ENCODE measurements around the gene PI16. TPM values are rescaled to one million over a fixed set of nuclear protein-coding genes. Genes with fewer than 3 reads are reported as not detected.

Gene PI16
- total and polyA plus RNA-seq, 7 donors, result 0.85 to 50.7 (median 2.9) TPM

DNA sequence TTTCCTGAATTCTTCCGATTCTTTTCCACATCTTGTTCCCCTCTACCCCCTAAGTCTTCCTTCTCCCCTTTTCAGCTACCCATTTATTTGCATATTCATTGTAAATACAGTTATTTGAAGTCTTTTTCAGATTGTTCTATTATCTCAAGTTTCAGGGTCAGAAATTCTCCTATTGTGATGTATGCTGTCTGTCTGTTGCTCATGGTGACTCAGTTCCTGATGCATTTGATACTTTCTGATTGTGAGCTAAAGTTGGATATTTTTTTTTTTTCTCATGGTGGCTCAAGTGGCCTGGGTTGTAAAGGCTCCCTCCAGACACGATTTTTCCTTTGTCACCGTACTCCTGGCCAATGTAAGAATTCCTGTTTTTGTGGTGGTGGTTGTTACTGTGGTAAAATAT, 4.9 kb upstream of the PI16 start:
- intact Hi-C loops (cut with DNase I), result no loop called here
- H3K27me3 ChIP-seq, result no peaks in the 10 kb centered on the region
- no peak for TF ChIP-seq EP300 (IDR thresholded peaks at IDR 0.05)
- TF ChIP-seq, protein P1, sequence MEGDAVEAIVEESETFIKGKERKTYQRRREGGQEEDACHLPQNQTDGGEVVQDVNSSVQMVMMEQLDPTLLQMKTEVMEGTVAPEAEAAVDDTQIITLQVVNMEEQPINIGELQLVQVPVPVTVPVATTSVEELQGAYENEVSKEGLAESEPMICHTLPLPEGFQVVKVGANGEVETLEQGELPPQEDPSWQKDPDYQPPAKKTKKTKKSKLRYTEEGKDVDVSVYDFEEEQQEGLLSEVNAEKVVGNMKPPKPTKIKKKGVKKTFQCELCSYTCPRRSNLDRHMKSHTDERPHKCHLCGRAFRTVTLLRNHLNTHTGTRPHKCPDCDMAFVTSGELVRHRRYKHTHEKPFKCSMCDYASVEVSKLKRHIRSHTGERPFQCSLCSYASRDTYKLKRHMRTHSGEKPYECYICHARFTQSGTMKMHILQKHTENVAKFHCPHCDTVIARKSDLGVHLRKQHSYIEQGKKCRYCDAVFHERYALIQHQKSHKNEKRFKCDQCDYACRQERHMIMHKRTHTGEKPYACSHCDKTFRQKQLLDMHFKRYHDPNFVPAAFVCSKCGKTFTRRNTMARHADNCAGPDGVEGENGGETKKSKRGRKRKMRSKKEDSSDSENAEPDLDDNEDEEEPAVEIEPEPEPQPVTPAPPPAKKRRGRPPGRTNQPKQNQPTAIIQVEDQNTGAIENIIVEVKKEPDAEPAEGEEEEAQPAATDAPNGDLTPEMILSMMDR (IDR thresholded peaks at IDR 0.05), result no peak
- no peak for TF ChIP-seq POLR2AphosphoS5 (IDR thresholded peaks at IDR 0.05)
- TF ChIP-seq POLR2A (IDR thresholded peaks at IDR 0.05), result no peak
- H3K9me3 ChIP-seq, result no peaks in the 10 kb centered on the region
- 88 to 89% methylated on average over 3 of the region's 3 CpGs for WGBS, 2 donors
- no peak overlapping the region for H3K4me3 ChIP-seq
- DNase-seq, result no peak
- H3K27ac ChIP-seq, result no peak overlapping the region
- no peaks in the 10 kb centered on the region for H3K4me1 ChIP-seq
- no peaks in the 10 kb centered on the region for H3K36me3 ChIP-seq

DNA sequence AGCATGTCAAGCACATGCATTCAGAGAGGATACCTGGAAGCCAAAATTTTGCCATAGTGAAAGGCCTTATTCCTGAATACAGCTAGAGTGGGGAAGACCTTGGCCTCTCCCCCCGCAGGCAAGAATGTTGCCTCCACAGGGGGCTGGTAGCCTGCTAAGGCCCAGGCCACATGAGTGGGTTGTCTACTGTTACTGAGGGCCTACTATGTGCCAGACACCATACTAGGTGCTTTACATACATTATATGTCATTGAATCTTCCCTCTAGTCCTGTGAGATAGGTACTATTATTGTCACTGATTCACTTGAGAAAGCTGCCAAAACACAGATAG, 642 bp upstream of the PI16 start:
- H3K27me3 ChIP-seq, result no peaks in the 10 kb centered on the region
- no peak overlapping the region for H3K27ac ChIP-seq
- DNase-seq, result no peak
- no peak overlapping the region for H3K4me3 ChIP-seq
- H3K4me1 ChIP-seq, result no peaks in the 10 kb centered on the region
- TF ChIP-seq EP300 (IDR thresholded peaks at IDR 0.05) (no peak), POLR2A (IDR thresholded peaks at IDR 0.05) (no peak), POLR2AphosphoS5 (IDR thresholded peaks at IDR 0.05) (no peak)
- TF ChIP-seq, protein P1 (IDR thresholded peaks at IDR 0.05), result no peak
- no peaks in the 10 kb centered on the region for H3K36me3 ChIP-seq
- intact Hi-C loops (cut with DNase I), result no loop called here
- 88 to 90% methylated on average over 1 of the region's 1 CpG for WGBS, 2 donors
- H3K9me3 ChIP-seq, result no peaks in the 10 kb centered on the region

DNA sequence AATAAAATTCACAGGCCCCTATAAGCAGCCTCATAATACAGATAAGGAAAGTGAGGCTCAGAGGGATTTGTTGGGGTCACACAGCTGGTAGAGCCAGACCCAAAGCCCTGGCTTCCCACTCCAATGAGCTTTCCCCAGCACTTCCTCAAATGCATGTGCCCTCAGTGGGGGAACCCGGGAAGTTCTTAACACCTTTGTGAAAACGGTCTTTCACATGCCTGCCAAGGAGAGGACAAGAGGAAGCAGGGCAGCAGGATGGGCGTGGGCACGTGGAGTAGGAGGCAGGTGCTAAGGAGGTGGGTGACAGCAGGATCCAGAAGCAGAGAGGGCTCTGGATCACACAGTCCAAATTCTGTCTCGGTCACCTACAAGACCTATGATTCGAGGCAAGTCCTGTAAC, 598 bp downstream of the PI16 start:
- no peak for DNase-seq
- Histone ChIP-seq H3K9me3 (no peaks in the 10 kb centered on the region), H3K4me3 (no peak overlapping the region), H3K27me3 (no peaks in the 10 kb centered on the region), H3K27ac (no peak overlapping the region), H3K36me3 (no peaks in the 10 kb centered on the region), H3K4me1 (no peaks in the 10 kb centered on the region)
- intact Hi-C loops (cut with DNase I), result no loop called here
- TF ChIP-seq POLR2A (IDR thresholded peaks at IDR 0.05), result no peak
- no peak for TF ChIP-seq POLR2AphosphoS5 (IDR thresholded peaks at IDR 0.05)
- no peak for TF ChIP-seq EP300 (IDR thresholded peaks at IDR 0.05)
- TF ChIP-seq, protein P1 (IDR thresholded peaks at IDR 0.05), result no peak
- WGBS, 2 donors, result 35 to 38% methylated on average over 6 of the region's 6 CpGs

DNA sequence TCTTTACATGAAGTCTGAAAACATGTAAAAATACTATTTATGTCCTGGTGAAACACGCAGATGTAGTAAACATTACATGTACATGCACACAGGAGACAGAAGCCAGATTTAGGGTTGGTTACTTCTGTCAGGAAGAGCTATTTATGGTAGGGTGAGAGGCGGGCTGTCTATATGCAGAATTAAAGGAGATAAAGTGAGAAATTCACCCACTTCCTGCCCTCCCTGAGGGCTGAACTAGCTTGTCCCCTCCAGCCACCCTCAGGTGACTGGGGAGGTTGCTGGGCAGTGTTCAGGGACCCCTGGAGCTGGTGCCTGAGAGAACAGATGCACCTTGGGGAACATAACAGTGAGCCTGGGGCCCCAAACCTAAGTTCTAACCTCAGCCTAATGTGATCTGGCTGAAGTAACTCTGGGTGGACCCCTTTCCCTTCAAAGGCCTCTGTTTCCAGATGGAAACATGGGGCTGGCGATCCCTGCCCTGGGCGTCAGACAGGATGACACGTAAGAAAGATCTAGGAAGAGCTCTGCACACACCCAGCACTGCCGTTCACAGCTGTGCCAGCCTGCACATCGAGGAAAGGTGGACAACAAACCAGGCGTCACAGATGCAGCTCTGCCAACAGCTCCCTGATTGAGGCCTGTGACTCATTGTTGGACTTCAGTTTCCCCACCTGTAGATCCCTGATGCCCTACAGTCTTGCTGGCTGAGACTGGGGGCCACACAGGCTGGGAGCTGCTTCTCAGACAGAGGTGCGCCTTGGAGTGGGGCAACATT, 1.3 kb downstream of the PI16 start:
- Histone ChIP-seq H3K36me3 (no peaks in the 10 kb centered on the region), H3K27ac (no peak overlapping the region), H3K4me3 (no peak overlapping the region), H3K4me1 (no peaks in the 10 kb centered on the region), H3K9me3 (no peaks in the 10 kb centered on the region), H3K27me3 (no peaks in the 10 kb centered on the region)
- TF ChIP-seq POLR2A (IDR thresholded peaks at IDR 0.05) (no peak), POLR2AphosphoS5 (IDR thresholded peaks at IDR 0.05) (no peak), EP300 (IDR thresholded peaks at IDR 0.05) (no peak)
- TF ChIP-seq, protein P1 (IDR thresholded peaks at IDR 0.05), result no peak
- DNase-seq, result no peak
- 65 to 68% methylated on average over 9 of the region's 9 CpGs for WGBS, 2 donors
- intact Hi-C loops (cut with DNase I), result no loop called here

DNA sequence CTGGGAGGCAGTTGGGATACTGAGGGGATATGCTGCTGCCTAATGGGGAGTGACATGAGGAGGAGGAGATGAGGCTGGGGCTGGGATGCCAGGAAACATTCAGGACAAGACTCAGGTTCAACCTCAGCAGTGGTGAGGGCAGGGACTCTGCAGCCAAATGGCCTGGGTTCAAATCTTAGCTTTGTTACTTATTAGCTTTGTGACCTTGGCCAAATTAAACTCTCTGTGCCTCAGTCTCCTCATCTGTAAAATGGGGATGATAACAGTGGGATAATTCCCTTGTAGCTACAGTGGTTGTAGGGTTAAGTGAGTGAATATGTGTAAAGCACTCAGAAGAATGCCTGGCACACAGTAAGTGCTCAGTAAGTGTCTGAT, 1.9 kb downstream of the PI16 start:
- intact Hi-C loops (cut with DNase I), result no loop called here
- Histone ChIP-seq H3K27me3 (no peaks in the 10 kb centered on the region), H3K27ac (no peak overlapping the region), H3K36me3 (no peaks in the 10 kb centered on the region), H3K4me3 (no peak overlapping the region), H3K9me3 (no peaks in the 10 kb centered on the region), H3K4me1 (no peaks in the 10 kb centered on the region)
- no peak for DNase-seq
- no peak for TF ChIP-seq POLR2AphosphoS5 (IDR thresholded peaks at IDR 0.05)
- TF ChIP-seq POLR2A (IDR thresholded peaks at IDR 0.05), result no peak
- TF ChIP-seq EP300 (IDR thresholded peaks at IDR 0.05), result no peak
- TF ChIP-seq, protein P1 (IDR thresholded peaks at IDR 0.05), result no peak

All from sigmoid colon (tissue), 7 donors.